Loucy (cell line): ENCODE data around the gene FAM13A.
"Not testable (repeated sequence)": the region's sequence is repeated elsewhere in the genome, so short reads cannot be mapped to it uniquely, and the experiment has no call there.

ENCODE experiments used
- H2AFZ ChIP-seq: fragments of 200-600 bp; sonication (generic); 2 replicates; pipeline ENCODE4 v1.6.0; 2016; ENCODE audit warnings: antibody characterized with exemption, mild to moderate bottlenecking, low read length, moderate library complexity
- H3F3A ChIP-seq: fragments of 200-600 bp; 2 replicates; pipeline ENCODE4 v1.6.0; 2016; ENCODE audit warnings: antibody characterized with exemption, low read depth, mild to moderate bottlenecking
- H3K27me3 ChIP-seq: fragments of 200-600 bp; sonication (generic); 2 replicates; pipeline ENCODE4 v1.6.1; 2014; ENCODE audit warnings: low read length, mild to moderate bottlenecking; ENCODE audit not compliant: insufficient read depth, poor library complexity, severe bottlenecking
- H3K36me3 ChIP-seq: fragments of 200-600 bp; sonication (generic); 2 replicates; pipeline ENCODE4 v1.6.1; 2016; ENCODE audit warnings: low read length; ENCODE audit not compliant: insufficient read depth
- H3K4me1 ChIP-seq: fragments of 200-600 bp; sonication (generic); 2 replicates; pipeline ENCODE4 v1.5.1; 2014; ENCODE audit warnings: low read length, mild to moderate bottlenecking; ENCODE audit not compliant: insufficient read depth, poor library complexity, severe bottlenecking
- H3K4me2 ChIP-seq: fragments of 200-600 bp; sonication (generic); 2 replicates; pipeline ENCODE4 v1.6.0; 2014; ENCODE audit warnings: antibody characterized with exemption, low read length, low read depth, mild to moderate bottlenecking; ENCODE audit not compliant: poor library complexity, severe bottlenecking
- H3K4me3 ChIP-seq: fragments of 200-600 bp; sonication (generic); 2 replicates; pipeline ENCODE4 v1.5.1; 2014; ENCODE audit warnings: low read length, mild to moderate bottlenecking, mixed read lengths; ENCODE audit not compliant: poor library complexity, severe bottlenecking
- H3K79me2 ChIP-seq: fragments of 200-600 bp; sonication (generic); 2 replicates; pipeline ENCODE4 v1.6.1; 2014; ENCODE audit warnings: low read length; ENCODE audit not compliant: insufficient read depth
- H3K9ac ChIP-seq: fragments of 200-600 bp; sonication (generic); 2 replicates; pipeline ENCODE4 v1.6.0; 2014; ENCODE audit warnings: mild to moderate bottlenecking, low read depth, low read length, moderate library complexity; ENCODE audit not compliant: poor library complexity, severe bottlenecking
- H3K9me2 ChIP-seq: fragments of 200-600 bp; sonication (generic); replicated peaks from 2 replicates; pipeline ENCODE4 v1.6.1; 2016; ENCODE audit warnings: low read depth, low read length, mixed read lengths
- H3K9me3 ChIP-seq: fragments of 200-600 bp; sonication (generic); 2 replicates; pipeline ENCODE4 v1.6.1; 2014; ENCODE audit warnings: mild to moderate bottlenecking, antibody characterized with exemption, low read length, low read depth; ENCODE audit not compliant: insufficient read depth
- H4K20me1 ChIP-seq: fragments of 200-600 bp; sonication (generic); 2 replicates; pipeline ENCODE4 v1.6.0; 2014; ENCODE audit warnings: antibody characterized with exemption, low read length, mild to moderate bottlenecking; ENCODE audit not compliant: insufficient read depth, poor library complexity, severe bottlenecking
- CTCF ChIP-seq: fragments of 200-600 bp; sonication (generic); conservative IDR thresholded peaks from 2 replicates; pipeline ENCODE4 v1.5.1; 2014; ENCODE audit warnings: mild to moderate bottlenecking, antibody characterized with exemption, low read length
- EZH2phosphoT487 ChIP-seq: fragments of 200-600 bp; IDR thresholded peaks from 2 replicates; pipeline ENCODE4 v1.6.1; 2018; ENCODE audit warnings: antibody characterized with exemption, mild to moderate bottlenecking, moderate library complexity, borderline replicate concordance

FAM13A gene

GRCh38 chr4:88919056-88919455 is 137.9 kb downstream of the FAM13A start:
- no peak overlapping the region for H3K4me2 ChIP-seq
- H4K20me1 ChIP-seq = no peaks in the 10 kb centered on the region
- H2AFZ ChIP-seq = no peak overlapping the region
- no peaks in the 10 kb centered on the region for H3K36me3 ChIP-seq
- H3K9ac ChIP-seq = no peak overlapping the region
- peaks cover 4% of the 10 kb centered on the region; the same call in 1 of the 2 replicates for H3K9me3 ChIP-seq
- TF ChIP-seq CTCF (no peak), EZH2phosphoT487 (no peak)
- H3K27me3 ChIP-seq = no peaks in the 10 kb centered on the region
- no peak overlapping the region for H3K4me3 ChIP-seq
- H3K9me2 ChIP-seq = no peaks in the 10 kb centered on the region
- no peaks in the 10 kb centered on the region for H3K4me1 ChIP-seq
- H3K79me2 ChIP-seq = no peaks in the 10 kb centered on the region
- no peaks in the 10 kb centered on the region for H3F3A ChIP-seq

GRCh38 chr4:88913181-88913580 is 143.8 kb downstream of the FAM13A start:
- not testable (repeated sequence) for H3K4me3 ChIP-seq, H3K27me3 ChIP-seq, H4K20me1 ChIP-seq, H3K79me2 ChIP-seq, H2AFZ ChIP-seq, H3K9me2 ChIP-seq, H3K4me2 ChIP-seq, H3K9me3 ChIP-seq, H3K4me1 ChIP-seq, H3K9ac ChIP-seq, H3F3A ChIP-seq, H3K36me3 ChIP-seq

GRCh38 chr4:88911246-88912212 is 145.5 kb downstream of the FAM13A start:
- H3K79me2 ChIP-seq = no peaks in the 10 kb centered on the region
- TF ChIP-seq CTCF = no peak
- no peak for TF ChIP-seq EZH2phosphoT487
- no peaks in the 10 kb centered on the region for H3K4me1 ChIP-seq
- no peaks in the 10 kb centered on the region for H3F3A ChIP-seq
- no peak overlapping the region for H3K4me2 ChIP-seq
- H3K27me3 ChIP-seq = no peaks in the 10 kb centered on the region
- no peak overlapping the region for H3K9ac ChIP-seq
- H2AFZ ChIP-seq = no peak overlapping the region
- no peaks in the 10 kb centered on the region for H3K9me3 ChIP-seq
- H3K36me3 ChIP-seq = no peaks in the 10 kb centered on the region
- no peak overlapping the region for H3K4me3 ChIP-seq
- H4K20me1 ChIP-seq = no peaks in the 10 kb centered on the region
- no peaks in the 10 kb centered on the region for H3K9me2 ChIP-seq
